ENCODE results near the gene SLC36A2. TPM values are rescaled to one million over a fixed set of nuclear protein-coding genes. Genes with fewer than 3 reads are reported as not detected.

The SLC36A2 gene
- 0.06 TPM for polyA plus RNA-seq (2013, experiment 1 of 2)
- polyA plus RNA-seq (2013, experiment 2 of 2), result 0.11 TPM

- Histone ChIP-seq H3K36me3 (ENCODE audit: control insufficient read depth, insufficient read depth, low read length) (no peaks in the 10 kb centered on the region), H3K27ac (ENCODE audit: low read depth, low read length) (peak within 1 kb of the TSS; percentile 32), H3K4ac (ENCODE audit: low read depth, low read length) (no peak within 1 kb of the TSS), H3K4me2 (ENCODE audit: low read length) (no peak within 1 kb of the TSS), H2BK5ac (ENCODE audit: low read length) (peak within 1 kb of the TSS; percentile 70), H3K9ac (ENCODE audit: low read length) (peak within 1 kb of the TSS; percentile 33), H3K27me3 (ENCODE audit: insufficient read depth, low read length, poor library complexity) (no peaks in the 10 kb centered on the region), H3K4me3 (ENCODE audit: low read length) (no peak within 1 kb of the TSS), H3K79me2 (ENCODE audit: control insufficient read depth, insufficient read depth, low read length) (no peaks in the 10 kb centered on the region), H3K79me1 (ENCODE audit: low read length) (no peaks in the 10 kb centered on the region), H3K23ac (ENCODE audit: low read length) (peak within 1 kb of the TSS; percentile 38), H3K56ac (ENCODE audit: low read length) (peak within 1 kb of the TSS; percentile 74), H2BK120ac (ENCODE audit: low read depth, low read length) (peak within 1 kb of the TSS; percentile 66), H4K8ac (ENCODE audit: low read depth, low read length) (no peak within 1 kb of the TSS), H2BK15ac (replicated peaks; ENCODE audit: low read depth) (no peak within 1 kb of the TSS), H2AK5ac (ENCODE audit: low read length) (peak within 1 kb of the TSS; percentile 6), H3K18ac (ENCODE audit: low read length) (peak within 1 kb of the TSS; percentile 84), H4K5ac (ENCODE audit: low read length) (peak within 1 kb of the TSS; percentile 84), H3K4me1 (ENCODE audit: control insufficient read depth, low read depth, low read length) (peaks cover 20% of the 10 kb centered on the region)
- WGBS (ENCODE audit: extremely low coverage, insufficient coverage, low lambda C conversion rate), result no CpG with 5 or more reads among the region's 8 CpGs
- DNase-seq, result no peak
Observed at GRCh38 chr5:151347369-151347768, at the start of gene SLC36A2. Gene SLC36A2 (minus strand): TSS chr5:151347559. CDS start chr5:151347460, 99 bp downstream.

GRCh38 chr5:151388960-151389359 lies 41.6 kb upstream of the SLC36A2 start:
- no peak overlapping the region for H3K4me2 ChIP-seq (ENCODE audit: low read length)
- no peak overlapping the region for H3K4ac ChIP-seq (ENCODE audit: low read depth, low read length)
- no peak overlapping the region for H4K8ac ChIP-seq (ENCODE audit: low read depth, low read length)
- H4K5ac ChIP-seq (ENCODE audit: low read length), result no peak overlapping the region
- H3K23ac ChIP-seq (ENCODE audit: low read length), result no peak overlapping the region
- H2BK120ac ChIP-seq (ENCODE audit: low read depth, low read length), result no peak overlapping the region
- no peaks in the 10 kb centered on the region for H3K79me1 ChIP-seq (ENCODE audit: low read length)
- H3K4me3 ChIP-seq (ENCODE audit: low read length), result no peak overlapping the region
- H3K56ac ChIP-seq (ENCODE audit: low read length), result peak overlapping the region; percentile 62
- H3K4me1 ChIP-seq (ENCODE audit: control insufficient read depth, low read depth, low read length), result peaks cover 6% of the 10 kb centered on the region
- H3K9ac ChIP-seq (ENCODE audit: low read length), result no peak overlapping the region
- H3K36me3 ChIP-seq (ENCODE audit: control insufficient read depth, insufficient read depth, low read length), result no peaks in the 10 kb centered on the region
- WGBS (ENCODE audit: extremely low coverage, insufficient coverage, low lambda C conversion rate), result no CpG with 5 or more reads among the region's 2 CpGs
- no peak overlapping the region for H3K18ac ChIP-seq (ENCODE audit: low read length)
- no peak overlapping the region for H3K27ac ChIP-seq (ENCODE audit: low read depth, low read length)
- no peak overlapping the region for H2BK15ac ChIP-seq (replicated peaks; ENCODE audit: low read depth)
- H2AK5ac ChIP-seq (ENCODE audit: low read length), result peak overlapping the region; percentile 24
- no peaks in the 10 kb centered on the region for H3K27me3 ChIP-seq (ENCODE audit: insufficient read depth, low read length, poor library complexity)
- DNase-seq, result no peak
- H2BK5ac ChIP-seq (ENCODE audit: low read length), result peak overlapping the region; percentile 82
- no peaks in the 10 kb centered on the region for H3K79me2 ChIP-seq (ENCODE audit: control insufficient read depth, insufficient read depth, low read length)

- no CpG with 5 or more reads among the region's 2 CpGs for WGBS (ENCODE audit: extremely low coverage, insufficient coverage, low lambda C conversion rate)
- no peak overlapping the region for H2AK5ac ChIP-seq (ENCODE audit: low read length)
- H3K56ac ChIP-seq (ENCODE audit: low read length), result no peak overlapping the region
- no peak overlapping the region for H3K27ac ChIP-seq (ENCODE audit: low read depth, low read length)
- no peak overlapping the region for H4K5ac ChIP-seq (ENCODE audit: low read length)
- no peaks in the 10 kb centered on the region for H3K79me2 ChIP-seq (ENCODE audit: control insufficient read depth, insufficient read depth, low read length)
- H3K79me1 ChIP-seq (ENCODE audit: low read length), result no peaks in the 10 kb centered on the region
- no peak overlapping the region for H3K4ac ChIP-seq (ENCODE audit: low read depth, low read length)
- no peaks in the 10 kb centered on the region for H3K27me3 ChIP-seq (ENCODE audit: insufficient read depth, low read length, poor library complexity)
- no peak overlapping the region for H2BK5ac ChIP-seq (ENCODE audit: low read length)
- H3K18ac ChIP-seq (ENCODE audit: low read length), result no peak overlapping the region
- no peak for DNase-seq
- no peaks in the 10 kb centered on the region for H3K36me3 ChIP-seq (ENCODE audit: control insufficient read depth, insufficient read depth, low read length)
- no peak overlapping the region for H3K23ac ChIP-seq (ENCODE audit: low read length)
- H3K4me1 ChIP-seq (ENCODE audit: control insufficient read depth, low read depth, low read length), result peaks cover 6% of the 10 kb centered on the region
- no peak overlapping the region for H2BK15ac ChIP-seq (replicated peaks; ENCODE audit: low read depth)
- no peak overlapping the region for H3K4me3 ChIP-seq (ENCODE audit: low read length)
- H2BK120ac ChIP-seq (ENCODE audit: low read depth, low read length), result no peak overlapping the region
- H4K8ac ChIP-seq (ENCODE audit: low read depth, low read length), result no peak overlapping the region
- no peak overlapping the region for H3K9ac ChIP-seq (ENCODE audit: low read length)
- H3K4me2 ChIP-seq (ENCODE audit: low read length), result no peak overlapping the region
Observed at GRCh38 chr5:151384106-151384505, 36.7 kb upstream of the SLC36A2 start.

- Histone ChIP-seq H3K4me3 (ENCODE audit: low read length) (no peak overlapping the region), H3K36me3 (ENCODE audit: control insufficient read depth, insufficient read depth, low read length) (no peaks in the 10 kb centered on the region)
- DNase-seq, result no peak
Observed at GRCh38 chr5:151383011-151383410, 35.7 kb upstream of the SLC36A2 start.

GRCh38 chr5:151382576-151382975 lies 35.2 kb upstream of the SLC36A2 start:
- Histone ChIP-seq H3K79me2 (ENCODE audit: control insufficient read depth, insufficient read depth, low read length) (no peaks in the 10 kb centered on the region), H3K4me2 (ENCODE audit: low read length) (no peak overlapping the region), H2AK5ac (ENCODE audit: low read length) (no peak overlapping the region), H3K18ac (ENCODE audit: low read length) (no peak overlapping the region), H3K27me3 (ENCODE audit: insufficient read depth, low read length, poor library complexity) (no peaks in the 10 kb centered on the region), H2BK15ac (replicated peaks; ENCODE audit: low read depth) (no peak overlapping the region), H2BK120ac (ENCODE audit: low read depth, low read length) (no peak overlapping the region), H3K4ac (ENCODE audit: low read depth, low read length) (no peak overlapping the region), H3K56ac (ENCODE audit: low read length) (no peak overlapping the region), H4K8ac (ENCODE audit: low read depth, low read length) (no peak overlapping the region), H3K4me3 (ENCODE audit: low read length) (no peak overlapping the region), H3K27ac (ENCODE audit: low read depth, low read length) (no peak overlapping the region), H3K4me1 (ENCODE audit: control insufficient read depth, low read depth, low read length) (peaks cover 6% of the 10 kb centered on the region), H3K36me3 (ENCODE audit: control insufficient read depth, insufficient read depth, low read length) (no peaks in the 10 kb centered on the region), H3K9ac (ENCODE audit: low read length) (no peak overlapping the region), H3K23ac (ENCODE audit: low read length) (no peak overlapping the region), H2BK5ac (ENCODE audit: low read length) (no peak overlapping the region), H3K79me1 (ENCODE audit: low read length) (no peaks in the 10 kb centered on the region), H4K5ac (ENCODE audit: low read length) (no peak overlapping the region)
- no peak for DNase-seq
- WGBS (ENCODE audit: extremely low coverage, insufficient coverage, low lambda C conversion rate), result no CpG with 5 or more reads among the region's 2 CpGs

More at GRCh38 chr5:151383011-151383410, 35.7 kb upstream of the SLC36A2 start:
- H3K79me2 ChIP-seq (ENCODE audit: control insufficient read depth, insufficient read depth, low read length), result no peaks in the 10 kb centered on the region
- H3K18ac ChIP-seq (ENCODE audit: low read length), result no peak overlapping the region
- whole genome bisulfite sequencing (ENCODE audit: extremely low coverage, insufficient coverage, low lambda C conversion rate), result no CpG with 5 or more reads among the region's 8 CpGs
- H3K79me1 ChIP-seq (ENCODE audit: low read length), result no peaks in the 10 kb centered on the region
- H2AK5ac ChIP-seq (ENCODE audit: low read length), result no peak overlapping the region
- H3K4me1 ChIP-seq (ENCODE audit: control insufficient read depth, low read depth, low read length), result peaks cover 6% of the 10 kb centered on the region
- H3K9ac ChIP-seq (ENCODE audit: low read length), result no peak overlapping the region
- H2BK120ac ChIP-seq (ENCODE audit: low read depth, low read length), result no peak overlapping the region
- no peak overlapping the region for H4K8ac ChIP-seq (ENCODE audit: low read depth, low read length)
- no peak overlapping the region for H3K4ac ChIP-seq (ENCODE audit: low read depth, low read length)
- no peak overlapping the region for H3K27ac ChIP-seq (ENCODE audit: low read depth, low read length)
- no peak overlapping the region for H2BK15ac ChIP-seq (replicated peaks; ENCODE audit: low read depth)
- no peak overlapping the region for H3K4me2 ChIP-seq (ENCODE audit: low read length)
- no peak overlapping the region for H3K56ac ChIP-seq (ENCODE audit: low read length)
- H4K5ac ChIP-seq (ENCODE audit: low read length), result no peak overlapping the region
- no peak overlapping the region for H3K23ac ChIP-seq (ENCODE audit: low read length)
- no peaks in the 10 kb centered on the region for H3K27me3 ChIP-seq (ENCODE audit: insufficient read depth, low read length, poor library complexity)
- no peak overlapping the region for H2BK5ac ChIP-seq (ENCODE audit: low read length)

- H3K4me1 ChIP-seq (ENCODE audit: control insufficient read depth, low read depth, low read length), result peaks cover 1% of the 10 kb centered on the region
- H3K23ac ChIP-seq (ENCODE audit: low read length), result no peak overlapping the region
- H4K5ac ChIP-seq (ENCODE audit: low read length), result no peak overlapping the region
- WGBS (ENCODE audit: extremely low coverage, insufficient coverage, low lambda C conversion rate), result no CpG with 5 or more reads among the region's 6 CpGs
- no peak overlapping the region for H3K18ac ChIP-seq (ENCODE audit: low read length)
- H3K9ac ChIP-seq (ENCODE audit: low read length), result no peak overlapping the region
- no peak for DNase-seq
- no peak overlapping the region for H4K8ac ChIP-seq (ENCODE audit: low read depth, low read length)
- no peak overlapping the region for H3K56ac ChIP-seq (ENCODE audit: low read length)
- H3K27me3 ChIP-seq (ENCODE audit: insufficient read depth, low read length, poor library complexity), result no peaks in the 10 kb centered on the region
- no peaks in the 10 kb centered on the region for H3K36me3 ChIP-seq (ENCODE audit: control insufficient read depth, insufficient read depth, low read length)
- no peak overlapping the region for H3K4me2 ChIP-seq (ENCODE audit: low read length)
- no peak overlapping the region for H2BK5ac ChIP-seq (ENCODE audit: low read length)
- no peak overlapping the region for H3K27ac ChIP-seq (ENCODE audit: low read depth, low read length)
- no peaks in the 10 kb centered on the region for H3K79me1 ChIP-seq (ENCODE audit: low read length)
- H2AK5ac ChIP-seq (ENCODE audit: low read length), result no peak overlapping the region
- no peak overlapping the region for H2BK15ac ChIP-seq (replicated peaks; ENCODE audit: low read depth)
- H3K4ac ChIP-seq (ENCODE audit: low read depth, low read length), result no peak overlapping the region
- H3K4me3 ChIP-seq (ENCODE audit: low read length), result no peak overlapping the region
- no peaks in the 10 kb centered on the region for H3K79me2 ChIP-seq (ENCODE audit: control insufficient read depth, insufficient read depth, low read length)
- no peak overlapping the region for H2BK120ac ChIP-seq (ENCODE audit: low read depth, low read length)
Observed at GRCh38 chr5:151381899-151382298, 34.5 kb upstream of the SLC36A2 start.

All from mesendoderm (in vitro differentiated cells).